Endothelial cell of umbilical vein (primary cell): Measurements from ENCODE around the gene TAF15.

ENCODE experiments used
- POLR2A ChIP-seq: IDR thresholded peaks from 2 replicates; pipeline ENCODE4 v1.6.1; 2012; ENCODE audit warnings: low read depth, mild to moderate bottlenecking, control low read depth, low read length
- POLR2AphosphoS5 ChIP-seq: IDR thresholded peaks from 2 replicates; pipeline ENCODE4 v1.6.1; 2012; ENCODE audit warnings: low read depth, mild to moderate bottlenecking, control low read depth, low read length, moderate library complexity; ENCODE audit not compliant: insufficient read depth
- TF ChIP-seq, protein P1 (sequence below), 2 donors: IDR thresholded peaks; 1 replicate in 1 of 2; 2 replicates in 1 of 2; pipeline ENCODE4 v1.5.1; 2011; ENCODE audit warnings: low read length in 2 of 2, mild to moderate bottlenecking in 2 of 2, moderate library complexity in 2 of 2, control low read depth in 1 of 2, inconsistent platforms in 1 of 2, low read depth in 1 of 2; ENCODE audit not compliant: insufficient read depth in 1 of 2; ENCODE audit errors: extremely low read depth in 1 of 2

DNA sequence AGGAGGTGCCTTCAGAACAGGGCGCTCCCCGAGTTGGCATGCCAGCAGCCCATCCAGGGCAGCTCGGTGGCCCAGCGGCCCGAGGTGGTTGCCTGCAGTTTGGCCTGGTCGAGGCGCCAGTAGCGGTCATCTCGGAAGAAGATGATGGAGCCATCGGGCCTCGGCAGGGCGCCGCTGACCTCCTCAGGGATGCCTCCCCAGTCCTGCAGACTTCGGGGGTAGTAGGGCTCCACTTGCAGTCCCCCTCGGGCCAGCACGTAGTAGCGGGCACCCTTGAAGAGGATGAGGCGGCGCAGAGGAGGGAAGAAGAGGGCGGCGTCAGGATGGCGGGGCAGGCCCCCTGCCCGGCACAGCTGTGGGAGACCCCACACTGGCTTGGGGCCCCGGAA lies 42.8 kb upstream of the TAF15 start:
- TF ChIP-seq, protein P1, sequence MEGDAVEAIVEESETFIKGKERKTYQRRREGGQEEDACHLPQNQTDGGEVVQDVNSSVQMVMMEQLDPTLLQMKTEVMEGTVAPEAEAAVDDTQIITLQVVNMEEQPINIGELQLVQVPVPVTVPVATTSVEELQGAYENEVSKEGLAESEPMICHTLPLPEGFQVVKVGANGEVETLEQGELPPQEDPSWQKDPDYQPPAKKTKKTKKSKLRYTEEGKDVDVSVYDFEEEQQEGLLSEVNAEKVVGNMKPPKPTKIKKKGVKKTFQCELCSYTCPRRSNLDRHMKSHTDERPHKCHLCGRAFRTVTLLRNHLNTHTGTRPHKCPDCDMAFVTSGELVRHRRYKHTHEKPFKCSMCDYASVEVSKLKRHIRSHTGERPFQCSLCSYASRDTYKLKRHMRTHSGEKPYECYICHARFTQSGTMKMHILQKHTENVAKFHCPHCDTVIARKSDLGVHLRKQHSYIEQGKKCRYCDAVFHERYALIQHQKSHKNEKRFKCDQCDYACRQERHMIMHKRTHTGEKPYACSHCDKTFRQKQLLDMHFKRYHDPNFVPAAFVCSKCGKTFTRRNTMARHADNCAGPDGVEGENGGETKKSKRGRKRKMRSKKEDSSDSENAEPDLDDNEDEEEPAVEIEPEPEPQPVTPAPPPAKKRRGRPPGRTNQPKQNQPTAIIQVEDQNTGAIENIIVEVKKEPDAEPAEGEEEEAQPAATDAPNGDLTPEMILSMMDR (IDR thresholded peaks at IDR 0.05; ENCODE audit: extremely low read depth in 1 of 2, insufficient read depth in 1 of 2, low read depth in 1 of 2, low read length in 2 of 2): no peak
- TF ChIP-seq POLR2AphosphoS5: no peak
- TF ChIP-seq POLR2A: no peak
